GM12875 (cell line): Measurements from ENCODE around the gene PIP5K1B.

ENCODE experiments used
- H3K4me3 ChIP-seq: one replicate; pipeline ENCODE4 v1.5.1; 2011; ENCODE audit warnings: low read depth, low read length, control low read depth
- CTCF ChIP-seq: IDR thresholded peaks from 2 replicates; pipeline ENCODE4 v1.5.1; 2011; ENCODE audit warnings: low read depth, mild to moderate bottlenecking, control low read depth, inconsistent platforms, low read length, moderate library complexity, borderline replicate concordance; ENCODE audit not compliant: insufficient read depth

The PIP5K1B gene

GRCh38 chr9:68711932-68712331 is 6.9 kb downstream of the PIP5K1B start:
- no peak for TF ChIP-seq CTCF
- no peak overlapping the region for H3K4me3 ChIP-seq

GRCh38 chr9:68714416-68715180 is 9.6 kb downstream of the PIP5K1B start:
- TF ChIP-seq CTCF = no peak
- no peak overlapping the region for H3K4me3 ChIP-seq

GRCh38 chr9:68715181-68715456 is 10.1 kb downstream of the PIP5K1B start:
- TF ChIP-seq CTCF = no peak
- no peak overlapping the region for H3K4me3 ChIP-seq

GRCh38 chr9:68717552-68718443 is 12.8 kb downstream of the PIP5K1B start:
- H3K4me3 ChIP-seq = no peak overlapping the region
- TF ChIP-seq CTCF = no peak

GRCh38 chr9:68719847-68720246 is 14.8 kb downstream of the PIP5K1B start:
- no peak overlapping the region for H3K4me3 ChIP-seq

GRCh38 chr9:68720656-68721313 is 15.7 kb downstream of the PIP5K1B start:
- TF ChIP-seq CTCF = no peak
- no peak overlapping the region for H3K4me3 ChIP-seq

More at GRCh38 chr9:68719847-68720246, 14.8 kb downstream of the PIP5K1B start:
- no peak for TF ChIP-seq CTCF
